GM23338 (cell line): ENCODE data around the gene C1R. TPM values are rescaled to one million over a fixed set of nuclear protein-coding genes. Genes with fewer than 3 reads are reported as not detected.

Experiments used
- ATAC-seq: fragments of 200-7000 bp; cut with Tn5 transposase; 3 replicates; pipeline ENCODE4 v1.9.1; 2020
- DNase-seq: peaks from one replicate; pipeline ENCODE4 v3.0.0-alpha.2; 2015; ENCODE audit warnings: low spot score
- H2AFZ ChIP-seq: fragments of 200-600 bp; sonication (generic); 2 replicates; pipeline ENCODE4 v1.8.0; 2016; ENCODE audit warnings: antibody characterized with exemption, mild to moderate bottlenecking, moderate library complexity
- H3F3A ChIP-seq: fragments of 200-600 bp; sonication (generic); replicated peaks from 2 replicates; pipeline ENCODE4 v1.8.0; 2017; ENCODE audit warnings: antibody characterized with exemption, mixed run types, low read depth
- H3K27ac ChIP-seq: fragments of 200-600 bp; sonication (generic); 2 replicates; pipeline ENCODE4 v1.6.1; 2016; ENCODE audit warnings: low read depth
- H3K27me3 ChIP-seq: fragments of 200-600 bp; sonication (generic); 2 replicates; pipeline ENCODE4 v1.8.0; 2016; ENCODE audit warnings: mild to moderate bottlenecking, mixed run types, moderate library complexity; ENCODE audit not compliant: insufficient read depth
- H3K36me3 ChIP-seq: fragments of 200-600 bp; sonication (generic); 2 replicates; pipeline ENCODE4 v1.8.0; 2016; ENCODE audit warnings: mild to moderate bottlenecking; ENCODE audit not compliant: insufficient read depth
- H3K4me1 ChIP-seq: fragments of 200-600 bp; sonication (generic); 2 replicates; pipeline ENCODE4 v1.8.0; 2016; ENCODE audit warnings: mild to moderate bottlenecking, moderate library complexity; ENCODE audit not compliant: insufficient read depth
- H3K4me2 ChIP-seq: fragments of 200-600 bp; sonication (generic); 2 replicates; pipeline ENCODE4 v1.7.1; 2017; ENCODE audit warnings: mixed run types
- H3K4me3 ChIP-seq: fragments of 200-600 bp; sonication (generic); 2 replicates; pipeline ENCODE4 v1.6.1; 2016; ENCODE audit warnings: mixed run types
- H3K79me2 ChIP-seq: fragments of 200-600 bp; sonication (generic); replicated peaks from 2 replicates; pipeline ENCODE4 v1.8.0; 2017; ENCODE audit warnings: mild to moderate bottlenecking; ENCODE audit not compliant: insufficient read depth
- H3K9me2 ChIP-seq: fragments of 200-600 bp; sonication (generic); 2 replicates; pipeline ENCODE4 v1.8.0; 2017; ENCODE audit not compliant: insufficient read depth
- H4K20me1 ChIP-seq: fragments of 200-600 bp; sonication (generic); replicated peaks from 2 replicates; pipeline ENCODE4 v1.8.0; 2017; ENCODE audit warnings: mild to moderate bottlenecking; ENCODE audit not compliant: insufficient read depth
- H3K27ac Mint-ChIP-seq: 2 replicates; pipeline ENCODE4 v1.8.0; 2020; ENCODE audit warnings: inconsistent platforms, mild to moderate bottlenecking, moderate library complexity, mixed read lengths
- H3K27me3 Mint-ChIP-seq: 3 replicates; pipeline ENCODE4 v1.8.0; 2022; ENCODE audit warnings: low read depth, mild to moderate bottlenecking, moderate library complexity, mixed read lengths, inconsistent platforms; ENCODE audit not compliant: insufficient read depth, poor library complexity
- H3K36me3 Mint-ChIP-seq: 3 replicates; pipeline ENCODE4 v1.8.0; 2021; ENCODE audit warnings: low read depth, mild to moderate bottlenecking, inconsistent platforms, moderate library complexity, mixed read lengths
- H3K4me1 Mint-ChIP-seq: 3 replicates; pipeline ENCODE4 v1.8.0; 2020; ENCODE audit warnings: mild to moderate bottlenecking, inconsistent platforms, mixed read lengths
- H3K4me3 Mint-ChIP-seq: 3 replicates; pipeline ENCODE4 v1.8.0; 2021; ENCODE audit warnings: moderate library complexity, mild to moderate bottlenecking, inconsistent platforms, mixed read lengths
- H3K9me3 Mint-ChIP-seq: 3 replicates; pipeline ENCODE4 v1.8.0; 2020; ENCODE audit warnings: moderate library complexity, mild to moderate bottlenecking, inconsistent platforms, mixed read lengths
- CREB1 ChIP-seq: fragments of 250-450 bp; sonication (Bioruptor Pico); IDR thresholded peaks from 2 replicates; pipeline ENCODE4 v1.5.0; 2020; ENCODE audit warnings: low read depth, mild to moderate bottlenecking, moderate library complexity
- CTCF ChIP-seq, 2 experiments: fragments of 200-600 bp in 1 of 2; sonication (generic) in 1 of 2; conservative IDR thresholded peaks; 2 replicates each; pipeline versions ENCODE4 v1.5.1 to v1.6.1; 2016 to 2017; ENCODE audit warnings: antibody characterized with exemption in 2 of 2, low read depth in 2 of 2, mild to moderate bottlenecking in 2 of 2, moderate library complexity in 1 of 2
- ETS1 ChIP-seq: IDR thresholded peaks from 2 replicates; pipeline ENCODE4 v1.6.1; 2016; ENCODE audit warnings: antibody characterized with exemption
- EZH2 ChIP-seq: fragments of 200-600 bp; sonication (generic); IDR thresholded peaks from one replicate; pipeline ENCODE4 v1.8.0; 2017; ENCODE audit warnings: antibody characterized with exemption, mild to moderate bottlenecking, low read depth; ENCODE audit not compliant: unreplicated experiment
- EZH2phosphoT487 ChIP-seq: fragments of 200-600 bp; sonication (generic); IDR thresholded peaks from one replicate; pipeline ENCODE4 v1.8.1; 2018; ENCODE audit warnings: antibody characterized with exemption; ENCODE audit not compliant: unreplicated experiment
- JUNB ChIP-seq: IDR thresholded peaks from one replicate; pipeline ENCODE4 v1.6.1; 2016; ENCODE audit warnings: antibody characterized with exemption; ENCODE audit not compliant: unreplicated experiment
- NANOG ChIP-seq: IDR thresholded peaks from 2 replicates; pipeline ENCODE4 v1.6.1; 2016; ENCODE audit warnings: antibody characterized with exemption, borderline replicate concordance
- POLR2AphosphoS5 ChIP-seq: IDR thresholded peaks from 2 replicates; pipeline ENCODE4 v1.6.1; 2016; ENCODE audit warnings: antibody characterized with exemption, low read depth
- REST ChIP-seq: IDR thresholded peaks from one replicate; pipeline ENCODE4 v1.6.1; 2018; ENCODE audit warnings: antibody characterized with exemption; ENCODE audit not compliant: unreplicated experiment
- STAT1 ChIP-seq: IDR thresholded peaks from one replicate; pipeline ENCODE4 v1.6.1; 2016; ENCODE audit warnings: antibody characterized with exemption; ENCODE audit not compliant: unreplicated experiment
- ZNF114 ChIP-seq: fragments of 250-450 bp; sonication (Bioruptor Pico); IDR thresholded peaks from 2 replicates; pipeline ENCODE4 v1.5.0; 2020; ENCODE audit warnings: mild to moderate bottlenecking, moderate library complexity
- ZNF331 ChIP-seq: fragments of 250-450 bp; sonication (Bioruptor Pico); IDR thresholded peaks from 2 replicates; pipeline ENCODE4 v1.5.0; 2020; ENCODE audit warnings: low read depth, mild to moderate bottlenecking, moderate library complexity
- ZNF462 ChIP-seq: fragments of 250-450 bp; sonication (Bioruptor Pico); IDR thresholded peaks from 2 replicates; pipeline ENCODE4 v1.5.0; 2020; ENCODE audit warnings: mild to moderate bottlenecking, moderate library complexity
- polyA plus RNA-seq: library from polyadenylated mRNA; unstranded; fragments of >200 nt; fragmentation: Nextera tagmentation; extraction: Ambion mirVana; gene quantifications from 2 replicates; pipeline ENCODE4 v1.2.1, GENCODE V29; 2016
- total RNA-seq: library from RNA; depleted of rRNA; stranded (reverse); fragments of >200 nt; shearing (Covaris generic); gene quantifications from 2 replicates; pipeline ENCODE4 v1.2.3, GENCODE V29; 2014

Gene C1R
- total and polyA plus RNA-seq, 2 experiments from 2014 or later, result 6.4 to 8.8 TPM

GRCh38 chr12:7137908-7138307, 45.7 kb upstream of the C1R start:
- ATAC-seq, result no peak

More at GRCh38 chr12:7137908-7138307, 45.7 kb upstream of the C1R start:
- Mint-ChIP-seq H3K9me3 (no peaks in the 10 kb centered on the region), H3K36me3 (peaks cover 29% of the 10 kb centered on the region), H3K4me1 (no peaks in the 10 kb centered on the region), H3K4me3 (no peak overlapping the region), H3K27ac (no peak overlapping the region), H3K27me3 (peaks cover 4% of the 10 kb centered on the region)
- DNase-seq, result no peak
- Histone ChIP-seq H3K4me1 (no peaks in the 10 kb centered on the region), H4K20me1 (no peaks in the 10 kb centered on the region; the same call in 1 of the 2 replicates), H3K9me2 (0 out of 2 replicates have a peak, but pooled peaks cover 3% of the 10 kb centered on the region), H3K4me2 (no peak overlapping the region), H2AFZ (no peak overlapping the region), H3K27me3 (no peaks in the 10 kb centered on the region), H3F3A (no peaks in the 10 kb centered on the region), H3K27ac (no peak overlapping the region), H3K36me3 (no peaks in the 10 kb centered on the region), H3K4me3 (no peak overlapping the region), H3K79me2 (no peaks in the 10 kb centered on the region)
- TF ChIP-seq EZH2phosphoT487 (no peak), JUNB (no peak), CTCF (conservative IDR thresholded peaks at IDR 0.05; ENCODE audit: low read depth in 2 of 2) (no peak), STAT1 (no peak), ZNF114 (no peak), CREB1 (CRISPR knock-in tag) (no peak), ZNF462 (CRISPR knock-in tag) (no peak), POLR2AphosphoS5 (no peak), ETS1 (no peak), EZH2 (no peak), ZNF331 (CRISPR knock-in tag) (no peak), REST (no peak), NANOG (no peak)
